ENCODE results near the gene C22orf23.

GRCh38 chr22:37905534-37906363 is 47.7 kb downstream of the C22orf23 start, which contains the start of gene MICALL1:
- TF ChIP-seq EZH2 (IDR thresholded peaks at IDR 0.05; ENCODE audit: borderline replicate concordance, low read depth, low read length, poor library complexity, severe bottlenecking), result no peak
- TF ChIP-seq, protein P1, sequence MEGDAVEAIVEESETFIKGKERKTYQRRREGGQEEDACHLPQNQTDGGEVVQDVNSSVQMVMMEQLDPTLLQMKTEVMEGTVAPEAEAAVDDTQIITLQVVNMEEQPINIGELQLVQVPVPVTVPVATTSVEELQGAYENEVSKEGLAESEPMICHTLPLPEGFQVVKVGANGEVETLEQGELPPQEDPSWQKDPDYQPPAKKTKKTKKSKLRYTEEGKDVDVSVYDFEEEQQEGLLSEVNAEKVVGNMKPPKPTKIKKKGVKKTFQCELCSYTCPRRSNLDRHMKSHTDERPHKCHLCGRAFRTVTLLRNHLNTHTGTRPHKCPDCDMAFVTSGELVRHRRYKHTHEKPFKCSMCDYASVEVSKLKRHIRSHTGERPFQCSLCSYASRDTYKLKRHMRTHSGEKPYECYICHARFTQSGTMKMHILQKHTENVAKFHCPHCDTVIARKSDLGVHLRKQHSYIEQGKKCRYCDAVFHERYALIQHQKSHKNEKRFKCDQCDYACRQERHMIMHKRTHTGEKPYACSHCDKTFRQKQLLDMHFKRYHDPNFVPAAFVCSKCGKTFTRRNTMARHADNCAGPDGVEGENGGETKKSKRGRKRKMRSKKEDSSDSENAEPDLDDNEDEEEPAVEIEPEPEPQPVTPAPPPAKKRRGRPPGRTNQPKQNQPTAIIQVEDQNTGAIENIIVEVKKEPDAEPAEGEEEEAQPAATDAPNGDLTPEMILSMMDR (conservative IDR thresholded peaks at IDR 0.05; ENCODE audit: low read depth, low read length), result no peak
